Middle frontal gyrus (tissue), 1 donor: ENCODE measurements around the gene FAF1.
"Not testable (repeated sequence)": the region's sequence is repeated elsewhere in the genome, so short reads cannot be mapped to it uniquely, and the experiment has no call there.

ENCODE experiments used
- DNase-seq: peaks from one replicate; pipeline ENCODE4 v3.0.0-alpha.2; 2015; ENCODE audit warnings: low spot score; ENCODE audit errors: extremely low spot score

The FAF1 gene

GRCh38 chr1:50851034-50851433 lies 109.0 kb downstream of the FAF1 start:
- no peak for DNase-seq

GRCh38 chr1:50847303-50847702 lies 112.8 kb downstream of the FAF1 start:
- no peak for DNase-seq

- no peak for DNase-seq
These were observed 113.7 kb downstream of the FAF1 start for GRCh38 chr1:50846224-50846839.

GRCh38 chr1:50841791-50842387 lies 118.2 kb downstream of the FAF1 start:
- no peak for DNase-seq

DNA sequence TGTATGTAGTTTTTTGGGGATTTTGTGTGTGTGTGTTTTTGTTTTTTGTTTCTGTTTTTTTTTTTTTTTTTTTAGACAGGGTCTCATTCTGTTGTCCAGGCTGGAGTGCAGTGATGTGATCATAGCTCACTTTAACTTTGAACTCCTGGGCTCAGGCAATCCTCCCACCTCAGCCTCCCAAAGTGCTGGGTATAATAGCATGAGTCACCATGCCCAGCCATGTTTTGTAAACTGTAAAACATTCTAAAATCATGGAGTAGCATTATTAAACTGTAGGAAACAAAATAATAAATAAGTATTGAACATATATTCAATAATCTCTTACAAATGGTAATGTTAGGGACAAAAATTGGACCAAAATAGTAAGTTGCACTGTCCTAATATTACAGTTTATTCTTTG lies 124.0 kb downstream of the FAF1 start:
- no peak for DNase-seq

- DNase-seq: no peak
These were observed 126.9 kb downstream of the FAF1 start for GRCh38 chr1:50833216-50833615.

GRCh38 chr1:50832167-50832566 lies 127.9 kb downstream of the FAF1 start:
- no peak for DNase-seq

- DNase-seq: no peak
These were observed 128.6 kb downstream of the FAF1 start for GRCh38 chr1:50831300-50832061.

- no peak for DNase-seq
These were observed 129.4 kb downstream of the FAF1 start for GRCh38 chr1:50830621-50831020.

DNA sequence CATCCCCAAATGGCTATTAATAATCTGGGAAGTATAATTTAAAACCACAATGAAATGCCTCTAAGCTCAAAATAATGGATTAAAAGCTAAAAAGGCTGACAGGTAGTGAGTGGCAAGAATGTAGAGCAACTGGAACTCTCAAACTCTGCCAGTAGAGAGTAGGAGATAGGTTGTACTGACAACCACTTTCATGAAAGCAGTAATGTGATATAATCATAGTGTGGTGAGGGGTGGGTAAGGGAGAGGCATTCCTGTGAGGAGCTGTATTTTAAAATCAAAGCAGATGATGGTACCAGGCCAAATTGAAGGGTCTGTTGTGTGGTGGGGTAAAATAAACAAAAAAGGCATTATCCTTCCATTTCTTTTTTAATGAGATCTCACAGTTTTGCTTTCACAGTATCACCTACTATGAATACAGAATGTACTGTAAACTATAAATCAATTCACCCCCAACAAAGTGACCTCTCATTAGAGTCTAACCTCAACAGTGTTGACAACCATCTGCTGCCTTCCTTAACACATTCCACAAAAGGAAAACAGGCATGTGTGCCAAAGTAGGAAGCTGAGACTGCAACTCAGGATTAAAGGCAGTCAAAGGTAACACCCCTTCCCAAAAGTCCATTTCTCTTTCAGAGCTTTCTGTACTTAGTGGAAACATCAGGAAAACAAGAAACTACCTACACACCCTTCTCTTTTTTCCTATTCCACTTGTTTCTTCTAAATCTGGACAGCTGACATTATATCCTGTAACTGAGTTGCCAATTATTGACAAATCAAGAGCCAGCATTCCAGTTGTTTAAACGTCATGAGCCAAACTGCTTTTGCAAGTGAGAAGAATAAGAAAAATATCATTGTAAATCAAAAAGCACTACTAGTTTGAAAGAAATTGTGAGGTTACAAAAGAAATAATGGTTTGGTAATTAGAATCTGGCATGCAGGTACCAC lies 130.8 kb downstream of the FAF1 start:
- DNase-seq: no peak

DNA sequence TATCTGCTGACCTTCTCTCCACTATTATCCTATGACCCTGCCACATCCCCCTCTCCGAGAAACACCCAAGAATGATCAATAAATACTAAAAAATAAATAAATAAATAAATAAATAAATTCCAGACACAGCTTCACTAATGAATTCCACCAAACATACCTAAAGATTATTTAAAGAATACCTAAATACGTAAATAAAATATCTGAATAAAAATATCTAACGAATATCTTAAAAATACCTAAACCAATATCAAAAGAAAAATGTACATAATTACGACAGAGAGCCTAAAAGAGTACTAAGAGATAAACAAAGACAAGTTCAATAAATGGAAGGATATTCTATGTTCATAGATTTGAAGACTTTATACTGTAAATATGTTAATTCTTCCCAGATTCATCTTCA lies 132.5 kb downstream of the FAF1 start:
- no peak for DNase-seq

DNA sequence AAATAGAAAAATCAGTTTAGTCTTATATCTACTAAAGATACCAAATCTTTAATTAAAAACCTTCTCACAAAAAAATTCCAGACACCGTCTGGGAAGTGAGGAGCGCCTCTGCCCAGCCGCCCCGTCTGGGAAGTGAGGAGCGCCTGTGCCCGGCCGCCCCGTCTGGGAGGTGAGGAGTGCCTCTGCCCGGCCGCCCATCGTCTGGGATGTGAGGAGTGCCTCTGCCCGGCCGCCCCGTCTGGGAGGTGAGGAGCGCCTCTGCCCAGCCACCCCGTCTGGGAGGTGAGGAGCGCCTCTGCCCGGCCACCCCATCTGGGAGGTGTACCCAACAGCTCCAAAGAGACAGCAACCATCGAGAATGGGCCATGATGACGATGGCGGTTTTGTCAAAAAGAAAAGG lies 133.3 kb downstream of the FAF1 start:
- not testable (repeated sequence) for DNase-seq

- no peak for DNase-seq
These were observed 137.9 kb downstream of the FAF1 start for GRCh38 chr1:50822035-50822776.

- no peak for DNase-seq
These were observed 139.5 kb downstream of the FAF1 start for GRCh38 chr1:50820545-50820944.

DNA sequence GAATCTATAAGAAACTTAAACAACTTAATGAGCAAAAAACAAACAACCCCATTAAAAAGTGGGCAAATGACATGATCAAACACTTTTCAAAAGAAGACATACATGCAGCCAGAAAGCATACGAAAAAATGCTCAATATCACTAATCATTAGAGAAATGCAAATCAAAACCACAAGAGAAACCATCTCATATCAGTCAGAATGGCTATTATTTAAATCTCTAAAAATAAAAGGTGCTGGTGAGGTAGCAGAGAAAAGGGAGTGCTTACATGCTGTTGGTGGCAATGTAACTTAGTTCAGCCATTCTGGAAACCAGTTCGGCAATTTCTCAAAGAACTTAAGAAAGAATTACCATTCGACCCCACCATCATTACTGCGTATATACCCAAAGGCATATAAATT lies 147.7 kb downstream of the FAF1 start:
- no peak for DNase-seq

DNA sequence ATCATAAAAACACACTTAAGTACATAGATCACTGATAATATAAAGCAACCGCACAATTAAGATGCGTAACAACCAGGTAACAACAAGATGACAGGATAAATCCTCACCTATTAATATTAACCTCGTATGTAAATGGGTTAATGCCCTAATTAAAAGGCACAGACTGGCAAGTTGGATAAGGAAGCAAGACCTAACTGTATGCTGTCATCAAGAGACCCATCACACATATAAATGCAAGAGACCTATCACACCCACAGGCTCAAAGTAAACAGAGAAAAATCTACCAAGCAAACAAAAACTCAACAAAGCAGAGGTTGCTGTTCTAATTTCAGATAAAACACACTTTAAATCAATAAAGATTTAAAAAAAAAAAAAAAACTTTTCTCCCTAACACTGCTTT lies 151.8 kb downstream of the FAF1 start:
- DNase-seq: no peak

DNA sequence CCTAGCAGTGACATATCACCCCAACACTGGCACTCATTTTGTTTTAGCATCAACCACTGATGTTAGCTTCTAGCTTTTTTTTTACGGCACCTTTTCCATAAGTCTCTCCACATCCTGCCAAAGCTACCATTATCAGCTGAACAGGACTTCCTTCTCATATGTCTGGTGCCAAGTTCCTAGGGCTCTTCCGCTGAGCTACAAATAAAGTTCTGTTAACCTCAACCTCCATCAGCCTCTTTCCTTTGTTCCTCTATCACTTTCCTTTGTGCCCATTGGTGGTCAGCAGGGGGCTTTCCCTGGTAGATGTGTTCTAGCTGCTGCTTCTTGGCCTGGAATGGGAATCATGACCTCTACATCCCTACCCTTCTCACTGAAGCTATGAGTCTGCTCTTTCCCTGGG lies 163.8 kb downstream of the FAF1 start:
- DNase-seq: no peak

- DNase-seq: no peak
These were observed 166.5 kb downstream of the FAF1 start for GRCh38 chr1:50793521-50793920.

DNA sequence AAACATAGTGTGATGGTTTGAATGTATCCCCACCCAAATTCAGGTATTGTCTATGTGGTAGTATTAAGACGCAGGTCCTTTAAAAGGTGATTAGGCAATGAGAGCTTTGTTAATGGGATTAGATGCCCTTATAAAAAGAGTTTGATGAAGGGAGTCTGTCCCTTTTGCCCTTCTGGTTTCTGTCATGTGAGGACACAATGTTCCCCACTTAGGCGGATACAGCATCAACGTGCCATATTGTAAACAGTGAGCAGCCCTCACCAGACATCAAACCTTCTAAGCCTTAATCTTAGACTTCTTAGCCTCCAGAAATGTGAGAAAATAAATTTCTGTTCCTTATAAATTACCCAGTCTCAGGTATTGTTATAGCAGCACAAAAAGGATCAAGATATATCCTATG lies 172.8 kb downstream of the FAF1 start:
- no peak for DNase-seq

DNA sequence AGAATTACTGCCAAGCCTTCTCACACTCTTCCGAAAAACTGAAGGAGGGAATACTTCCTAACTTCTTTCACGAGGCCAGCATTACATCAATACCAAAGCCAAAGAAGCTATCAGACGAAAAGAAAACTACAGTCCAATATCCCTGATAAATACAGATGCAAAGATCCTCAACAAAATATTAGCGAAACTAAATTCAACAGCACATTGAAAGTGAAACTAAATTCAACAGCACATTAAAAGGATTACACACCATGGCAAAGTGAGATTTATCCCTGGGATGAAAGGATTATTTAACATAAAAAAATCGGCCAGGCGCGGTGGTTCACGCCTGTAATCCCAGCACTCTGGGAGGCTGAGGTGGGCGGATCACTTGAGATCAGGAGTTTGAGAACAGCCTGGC lies 176.8 kb downstream of the FAF1 start:
- no peak for DNase-seq

DNA sequence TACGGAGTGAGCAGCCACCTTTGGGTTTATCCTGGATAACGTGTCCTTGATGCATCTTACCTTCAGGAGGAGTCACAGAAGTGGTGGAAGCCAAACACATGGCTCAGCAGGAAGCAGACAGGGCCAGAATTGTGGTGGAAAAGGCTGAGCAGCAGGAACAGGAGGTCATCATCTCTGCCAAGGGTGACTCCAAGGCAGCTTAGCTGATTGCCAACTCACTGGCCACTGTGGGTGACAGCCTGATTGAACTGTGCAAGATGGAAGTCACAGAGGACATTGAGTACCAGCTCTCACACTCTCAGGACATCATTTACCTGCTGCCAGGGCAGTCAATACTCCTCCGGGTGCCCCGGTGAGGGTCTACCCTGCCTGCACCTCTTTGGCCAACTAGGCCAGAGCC lies 179.3 kb downstream of the FAF1 start:
- DNase-seq: no peak
